Panc1 (cell line): ENCODE data around the gene MAP4K4. TPM values are rescaled to one million over a fixed set of nuclear protein-coding genes. Genes with fewer than 3 reads are reported as not detected.

Experiments used
- ATAC-seq: fragments of 200-7000 bp; cut with Tn5 transposase; 2 replicates; pipeline ENCODE4 v1.9.1; 2020; ENCODE audit warnings: mild to moderate bottlenecking, moderate library complexity
- BruUV-seq: library from RNA; stranded (reverse); fragments of 400-500 nt; replicated peaks from 2 replicates; lab custom pipeline; 2021; lab: Mats Ljungman, UMichigan
- CTCF ChIA-PET: fragments of 300-600 bp; sonication (Branson Sonifier 250); formaldehyde crosslinking; loops from one replicate; lab custom pipeline; 2022; ENCODE audit warnings: antibody characterized with exemption; lab: Charles Lee
- POLR2A ChIA-PET: fragments of 300-600 bp; sonication (Branson Sonifier 250); formaldehyde crosslinking; loops from one replicate; lab custom pipeline; 2022; ENCODE audit warnings: antibody characterized with exemption; lab: Charles Lee
- DNase-seq: peaks from one replicate; pipeline ENCODE4 v3.0.0-alpha.2; 2010; ENCODE audit warnings: low read depth, low spot score
- H3K27ac ChIP-seq: 2 replicates; pipeline ENCODE4 v1.5.1; 2011; ENCODE audit warnings: mild to moderate bottlenecking, low read length, inconsistent platforms
- H3K27me3 ChIP-seq: fragments of 200-500 bp; sonication (Bioruptor generic); 2 replicates; pipeline ENCODE4 v1.6.0; 2014; ENCODE audit warnings: low read length, inconsistent platforms; ENCODE audit not compliant: control insufficient read depth, insufficient read depth
- H3K36me3 ChIP-seq: fragments of 200-500 bp; sonication (Bioruptor generic); 2 replicates; pipeline ENCODE4 v1.5.1; 2014; ENCODE audit warnings: inconsistent platforms, mild to moderate bottlenecking, low read length, moderate library complexity; ENCODE audit not compliant: control insufficient read depth, insufficient read depth
- H3K4me1 ChIP-seq: 2 replicates; pipeline ENCODE4 v1.5.1; 2011; ENCODE audit warnings: inconsistent platforms, mild to moderate bottlenecking, low read length, moderate library complexity; ENCODE audit not compliant: control insufficient read depth, insufficient read depth
- H3K4me3 ChIP-seq, 2 experiments: 2 replicates each; pipeline ENCODE4 v1.5.1; 2011 to 2012; ENCODE audit warnings: low read depth in 2 of 2, low read length in 2 of 2, mild to moderate bottlenecking in 2 of 2, inconsistent platforms in 1 of 2, moderate library complexity in 1 of 2
- H3K9me3 ChIP-seq: fragments of 200-500 bp; sonication (Bioruptor generic); 2 replicates; pipeline ENCODE4 v1.5.1; 2014; ENCODE audit warnings: low read depth, mild to moderate bottlenecking, inconsistent platforms, low read length, moderate library complexity; ENCODE audit not compliant: control insufficient read depth, insufficient read depth
- POLR2AphosphoS5 ChIP-seq: IDR thresholded peaks from 2 replicates; pipeline ENCODE4 v1.6.1; 2012; ENCODE audit warnings: mild to moderate bottlenecking, low read depth, low read length, moderate library complexity
- REST ChIP-seq, 2 experiments: IDR thresholded peaks; 2 replicates each; pipeline ENCODE4 v1.6.1; 2011 to 2012; ENCODE audit warnings: low read depth in 2 of 2, control low read depth in 1 of 2, low read length in 1 of 2, mild to moderate bottlenecking in 1 of 2, moderate library complexity in 1 of 2; ENCODE audit not compliant: insufficient read depth in 1 of 2
- SIN3A ChIP-seq: IDR thresholded peaks from 2 replicates; pipeline ENCODE4 v1.6.1; 2012; ENCODE audit warnings: low read depth, mild to moderate bottlenecking, low read length, moderate library complexity, borderline replicate concordance; ENCODE audit not compliant: insufficient read depth
- TCF7L2 ChIP-seq: IDR thresholded peaks from 2 replicates; pipeline ENCODE4 v1.6.1; 2011; ENCODE audit warnings: mild to moderate bottlenecking, low read depth, low read length, inconsistent platforms
- in situ Hi-C: cut with HindIII; loops from 2 replicates; pipeline ENCODE4 v1.10.0; 2016; ENCODE audit warnings: low sequenced_read_pairs, low pct_unique_long_range_greater_than_20kb
- intact Hi-C: fragments of 100-400 bp; cut with micrococcal nuclease; formaldehyde crosslinking; loops from one replicate; pipeline ENCODE4 v1.10.0; 2022; ENCODE audit not compliant: unreplicated experiment
- total RNA-seq: library from RNA; stranded (reverse); gene quantifications from one replicate; pipeline ENCODE4 v1.2.1, GENCODE V29; 2021; ENCODE audit not compliant: unreplicated experiment
- TF ChIP-seq, protein P1 (sequence below): fragments of 450-650 bp; IDR thresholded peaks from 2 replicates; pipeline ENCODE4 v1.5.1; 2017; ENCODE audit warnings: mild to moderate bottlenecking

The MAP4K4 gene
- total RNA-seq, 1 experiment from 2014 or later = 68.5 TPM

DNA sequence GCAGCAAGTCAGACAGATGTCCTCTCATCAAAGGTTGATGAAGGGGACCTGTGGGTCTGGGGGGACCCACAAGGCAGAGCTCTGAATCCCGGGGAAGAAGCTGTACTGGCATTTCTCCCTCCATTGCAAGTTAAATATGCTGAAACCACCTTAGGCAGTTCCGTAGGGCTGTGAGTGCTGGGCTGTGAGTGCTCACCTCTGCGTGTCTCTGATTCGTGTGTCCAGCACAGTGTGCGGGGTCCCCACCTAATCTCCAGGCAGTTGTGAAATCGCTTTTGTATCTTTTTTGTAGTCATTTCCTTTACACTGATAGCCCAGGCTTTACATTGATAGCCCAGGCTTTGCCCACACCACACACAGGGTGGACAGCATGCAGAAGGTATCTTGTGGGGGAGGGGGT lies 80.6 kb downstream of the MAP4K4 start:
- Histone ChIP-seq H3K36me3 (no peaks in the 10 kb centered on the region), H3K4me3 (no peak overlapping the region), H3K9me3 (no peaks in the 10 kb centered on the region), H3K27me3 (no peaks in the 10 kb centered on the region), H3K4me1 (peaks cover 3% of the 10 kb centered on the region; the same call in 1 of the 2 replicates), H3K27ac (no peak overlapping the region)
- TF ChIP-seq, protein P1, sequence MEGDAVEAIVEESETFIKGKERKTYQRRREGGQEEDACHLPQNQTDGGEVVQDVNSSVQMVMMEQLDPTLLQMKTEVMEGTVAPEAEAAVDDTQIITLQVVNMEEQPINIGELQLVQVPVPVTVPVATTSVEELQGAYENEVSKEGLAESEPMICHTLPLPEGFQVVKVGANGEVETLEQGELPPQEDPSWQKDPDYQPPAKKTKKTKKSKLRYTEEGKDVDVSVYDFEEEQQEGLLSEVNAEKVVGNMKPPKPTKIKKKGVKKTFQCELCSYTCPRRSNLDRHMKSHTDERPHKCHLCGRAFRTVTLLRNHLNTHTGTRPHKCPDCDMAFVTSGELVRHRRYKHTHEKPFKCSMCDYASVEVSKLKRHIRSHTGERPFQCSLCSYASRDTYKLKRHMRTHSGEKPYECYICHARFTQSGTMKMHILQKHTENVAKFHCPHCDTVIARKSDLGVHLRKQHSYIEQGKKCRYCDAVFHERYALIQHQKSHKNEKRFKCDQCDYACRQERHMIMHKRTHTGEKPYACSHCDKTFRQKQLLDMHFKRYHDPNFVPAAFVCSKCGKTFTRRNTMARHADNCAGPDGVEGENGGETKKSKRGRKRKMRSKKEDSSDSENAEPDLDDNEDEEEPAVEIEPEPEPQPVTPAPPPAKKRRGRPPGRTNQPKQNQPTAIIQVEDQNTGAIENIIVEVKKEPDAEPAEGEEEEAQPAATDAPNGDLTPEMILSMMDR = no peak
- TF ChIP-seq REST (IDR thresholded peaks at IDR 0.05; ENCODE audit: insufficient read depth in 1 of 2, low read depth in 2 of 2, low read length in 1 of 2) (no peak), SIN3A (no peak), TCF7L2 (no peak), POLR2AphosphoS5 (no peak)
- ChIA-PET CTCF (no interaction called here), POLR2A (no interaction called here)
- no peak for DNase-seq
- no TSS peak for BruUV-seq
- intact Hi-C loops (no loop called here), in situ Hi-C loops (no loop called here)
- ATAC-seq = no peak

- Histone ChIP-seq H3K4me3 (no peak overlapping the region), H3K4me1 (peaks cover 3% of the 10 kb centered on the region; the same call in 1 of the 2 replicates), H3K27ac (no peak overlapping the region), H3K27me3 (no peaks in the 10 kb centered on the region), H3K36me3 (no peaks in the 10 kb centered on the region), H3K9me3 (no peaks in the 10 kb centered on the region)
- CTCF ChIA-PET = no interaction called here
- ATAC-seq = no peak
- no peak for TF ChIP-seq TCF7L2
- no peak for TF ChIP-seq SIN3A
- TF ChIP-seq REST (IDR thresholded peaks at IDR 0.05; ENCODE audit: insufficient read depth in 1 of 2, low read depth in 2 of 2, low read length in 1 of 2) = no peak
- TF ChIP-seq, protein P1 = no peak
- no peak for TF ChIP-seq POLR2AphosphoS5
- intact Hi-C loops (no loop called here), in situ Hi-C loops (no loop called here)
- POLR2A ChIA-PET = interaction anchor here (0.6 kb wide), 1 partner anchor 297 kb away, joined by 4 read pairs; no protein-coding TSS in a partner anchor
- no TSS peak for BruUV-seq
- DNase-seq = no peak
These were observed 81.7 kb downstream of the MAP4K4 start for GRCh38 chr2:101779190-101779589.
